Panc1 (cell line): ENCODE data around the gene TYRO3. TPM values are rescaled to one million over a fixed set of nuclear protein-coding genes. Genes with fewer than 3 reads are reported as not detected.
A peak's percentile ranks its signal among the peaks of the same experiment; 100 is the strongest.

Experiments
- ATAC-seq: fragments of 200-7000 bp; cut with Tn5 transposase; 2 replicates; pipeline ENCODE4 v1.9.1; 2020; ENCODE audit warnings: mild to moderate bottlenecking, moderate library complexity
- BruUV-seq: library from RNA; stranded (reverse); fragments of 400-500 nt; replicated peaks from 2 replicates; lab custom pipeline; 2021; lab: Mats Ljungman, UMichigan
- CTCF ChIA-PET: fragments of 300-600 bp; sonication (Branson Sonifier 250); formaldehyde crosslinking; loops from one replicate; lab custom pipeline; 2022; ENCODE audit warnings: antibody characterized with exemption; lab: Charles Lee
- POLR2A ChIA-PET: fragments of 300-600 bp; sonication (Branson Sonifier 250); formaldehyde crosslinking; loops from one replicate; lab custom pipeline; 2022; ENCODE audit warnings: antibody characterized with exemption; lab: Charles Lee
- DNase-seq: peaks from one replicate; pipeline ENCODE4 v3.0.0-alpha.2; 2010; ENCODE audit warnings: low read depth, low spot score
- H3K27ac ChIP-seq: 2 replicates; pipeline ENCODE4 v1.5.1; 2011; ENCODE audit warnings: mild to moderate bottlenecking, low read length, inconsistent platforms
- H3K27me3 ChIP-seq: fragments of 200-500 bp; sonication (Bioruptor generic); 2 replicates; pipeline ENCODE4 v1.6.0; 2014; ENCODE audit warnings: low read length, inconsistent platforms; ENCODE audit not compliant: control insufficient read depth, insufficient read depth
- H3K36me3 ChIP-seq: fragments of 200-500 bp; sonication (Bioruptor generic); 2 replicates; pipeline ENCODE4 v1.5.1; 2014; ENCODE audit warnings: inconsistent platforms, mild to moderate bottlenecking, low read length, moderate library complexity; ENCODE audit not compliant: control insufficient read depth, insufficient read depth
- H3K4me1 ChIP-seq: 2 replicates; pipeline ENCODE4 v1.5.1; 2011; ENCODE audit warnings: inconsistent platforms, mild to moderate bottlenecking, low read length, moderate library complexity; ENCODE audit not compliant: control insufficient read depth, insufficient read depth
- H3K4me3 ChIP-seq, 2 experiments: 2 replicates each; pipeline ENCODE4 v1.5.1; 2011 to 2012; ENCODE audit warnings: low read depth in 2 of 2, low read length in 2 of 2, mild to moderate bottlenecking in 2 of 2, inconsistent platforms in 1 of 2, moderate library complexity in 1 of 2
- H3K9me3 ChIP-seq: fragments of 200-500 bp; sonication (Bioruptor generic); 2 replicates; pipeline ENCODE4 v1.5.1; 2014; ENCODE audit warnings: low read depth, mild to moderate bottlenecking, inconsistent platforms, low read length, moderate library complexity; ENCODE audit not compliant: control insufficient read depth, insufficient read depth
- CTCF ChIP-seq: fragments of 450-650 bp; IDR thresholded peaks from 2 replicates; pipeline ENCODE4 v1.5.1; 2017; ENCODE audit warnings: mild to moderate bottlenecking
- POLR2AphosphoS5 ChIP-seq: IDR thresholded peaks from 2 replicates; pipeline ENCODE4 v1.6.1; 2012; ENCODE audit warnings: mild to moderate bottlenecking, low read depth, low read length, moderate library complexity
- REST ChIP-seq, 2 experiments: IDR thresholded peaks; 2 replicates each; pipeline ENCODE4 v1.6.1; 2011 to 2012; ENCODE audit warnings: low read depth in 2 of 2, control low read depth in 1 of 2, low read length in 1 of 2, mild to moderate bottlenecking in 1 of 2, moderate library complexity in 1 of 2; ENCODE audit not compliant: insufficient read depth in 1 of 2
- SIN3A ChIP-seq: IDR thresholded peaks from 2 replicates; pipeline ENCODE4 v1.6.1; 2012; ENCODE audit warnings: low read depth, mild to moderate bottlenecking, low read length, moderate library complexity, borderline replicate concordance; ENCODE audit not compliant: insufficient read depth
- TCF7L2 ChIP-seq: IDR thresholded peaks from 2 replicates; pipeline ENCODE4 v1.6.1; 2011; ENCODE audit warnings: mild to moderate bottlenecking, low read depth, low read length, inconsistent platforms
- in situ Hi-C: cut with HindIII; loops from 2 replicates; pipeline ENCODE4 v1.10.0; 2016; ENCODE audit warnings: low sequenced_read_pairs, low pct_unique_long_range_greater_than_20kb
- intact Hi-C: fragments of 100-400 bp; cut with micrococcal nuclease; formaldehyde crosslinking; loops from one replicate; pipeline ENCODE4 v1.10.0; 2022; ENCODE audit not compliant: unreplicated experiment
- total RNA-seq: library from RNA; stranded (reverse); gene quantifications from one replicate; pipeline ENCODE4 v1.2.1, GENCODE V29; 2021; ENCODE audit not compliant: unreplicated experiment

The TYRO3 gene
- total RNA-seq, 1 experiment from 2014 or later: 41.7 TPM

GRCh38 chr15:41543521-41543870, 15.5 kb upstream of the TYRO3 start:
- DNase-seq: no peak
- H3K9me3 ChIP-seq: no peaks in the 10 kb centered on the region
- ATAC-seq: no peak
- H3K36me3 ChIP-seq: peaks cover 5% of the 10 kb centered on the region; the same call in 1 of the 2 replicates
- peaks cover 12% of the 10 kb centered on the region for H3K4me1 ChIP-seq
- in situ Hi-C loops (no loop called here), intact Hi-C loops (no loop called here)
- ChIA-PET POLR2A (no interaction called here), CTCF (interaction anchor here (0.6 kb wide), 1 partner anchor 9 kb away, joined by 3 read pairs; no protein-coding TSS in a partner anchor)
- H3K4me3 ChIP-seq: peak overlapping the region; percentile 92 to 99
- peak overlapping the region; percentile 93 for H3K27ac ChIP-seq
- no peaks in the 10 kb centered on the region for H3K27me3 ChIP-seq
- TF ChIP-seq SIN3A: no peak
- TF ChIP-seq POLR2AphosphoS5: no peak
- no peak for TF ChIP-seq TCF7L2
- no peak for TF ChIP-seq CTCF
- no peak for TF ChIP-seq REST (IDR thresholded peaks at IDR 0.05; ENCODE audit: insufficient read depth in 1 of 2, low read depth in 2 of 2, low read length in 1 of 2)
- BruUV-seq: no TSS peak

- ATAC-seq (peak; percentile 32; the same call in 1 of the 2 replicates), DNase-seq (no peak)
- ChIA-PET CTCF (interaction anchor here (0.7 kb wide), 1 partner anchor 28 kb away, joined by 6 read pairs; no protein-coding TSS in a partner anchor), POLR2A (no interaction called here)
- Histone ChIP-seq H3K36me3 (peaks cover 5% of the 10 kb centered on the region; the same call in 1 of the 2 replicates), H3K27me3 (no peaks in the 10 kb centered on the region), H3K27ac (peak overlapping the region; percentile 93), H3K4me1 (peaks cover 12% of the 10 kb centered on the region), H3K4me3 (peak overlapping the region; percentile 92 to 99), H3K9me3 (no peaks in the 10 kb centered on the region)
- BruUV-seq: no TSS peak
- intact Hi-C loops: no loop called here
- TF ChIP-seq CTCF (no peak), TCF7L2 (no peak), REST (IDR thresholded peaks at IDR 0.05; ENCODE audit: insufficient read depth in 1 of 2, low read depth in 2 of 2, low read length in 1 of 2) (no peak), POLR2AphosphoS5 (no peak), SIN3A (no peak)
- in situ Hi-C loops: no loop called here
Observed at GRCh38 chr15:41544650-41545015, 14.4 kb upstream of the TYRO3 start.
